GM19193 (cell line): Measurements from ENCODE around the gene TNIP1.

Experiments used
- POLR2A ChIP-seq: IDR thresholded peaks from 4 replicates; pipeline ENCODE4 v1.6.1; 2011; ENCODE audit not compliant: insufficient read depth, insufficient read length; ENCODE audit errors: extremely low read depth

Gene TNIP1

DNA sequence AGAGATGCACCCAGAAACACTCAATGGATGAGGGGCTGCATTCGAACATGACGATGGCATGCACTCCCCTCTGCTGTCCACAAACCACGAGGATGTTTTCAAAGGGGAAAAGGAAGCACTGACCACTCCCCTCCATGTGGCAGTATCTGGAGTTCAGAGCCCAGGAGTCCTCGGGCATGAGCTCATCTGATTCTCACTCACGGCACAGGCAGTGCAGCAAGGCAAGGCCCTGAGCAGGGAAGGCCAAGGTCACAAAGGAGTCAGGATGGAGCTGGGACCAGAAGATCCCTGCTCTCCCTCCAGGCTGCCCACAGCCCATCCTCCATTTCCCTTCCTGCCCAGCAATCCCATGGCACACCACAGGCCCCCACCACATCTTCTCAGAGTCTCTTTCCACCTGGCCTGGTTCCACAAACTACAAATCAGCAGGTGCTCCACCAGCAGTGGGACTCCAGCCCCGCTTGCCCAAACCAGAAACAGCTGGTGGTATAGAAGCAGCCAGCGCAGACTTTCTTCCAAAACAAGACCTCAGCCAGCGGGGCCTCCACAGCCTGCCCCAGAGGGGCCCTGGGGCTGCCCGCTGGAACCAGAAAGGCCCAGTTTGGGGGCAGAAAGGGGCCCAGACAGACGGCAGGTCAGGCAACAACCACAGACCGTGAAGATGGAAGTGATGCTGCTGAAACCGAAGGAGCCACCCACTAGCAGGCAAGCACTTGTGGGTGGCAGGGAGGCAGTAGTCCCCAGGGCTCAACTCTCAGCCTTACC, 12.2 kb downstream of the TNIP1 start:
- peak; percentile 36 for TF ChIP-seq POLR2A

DNA sequence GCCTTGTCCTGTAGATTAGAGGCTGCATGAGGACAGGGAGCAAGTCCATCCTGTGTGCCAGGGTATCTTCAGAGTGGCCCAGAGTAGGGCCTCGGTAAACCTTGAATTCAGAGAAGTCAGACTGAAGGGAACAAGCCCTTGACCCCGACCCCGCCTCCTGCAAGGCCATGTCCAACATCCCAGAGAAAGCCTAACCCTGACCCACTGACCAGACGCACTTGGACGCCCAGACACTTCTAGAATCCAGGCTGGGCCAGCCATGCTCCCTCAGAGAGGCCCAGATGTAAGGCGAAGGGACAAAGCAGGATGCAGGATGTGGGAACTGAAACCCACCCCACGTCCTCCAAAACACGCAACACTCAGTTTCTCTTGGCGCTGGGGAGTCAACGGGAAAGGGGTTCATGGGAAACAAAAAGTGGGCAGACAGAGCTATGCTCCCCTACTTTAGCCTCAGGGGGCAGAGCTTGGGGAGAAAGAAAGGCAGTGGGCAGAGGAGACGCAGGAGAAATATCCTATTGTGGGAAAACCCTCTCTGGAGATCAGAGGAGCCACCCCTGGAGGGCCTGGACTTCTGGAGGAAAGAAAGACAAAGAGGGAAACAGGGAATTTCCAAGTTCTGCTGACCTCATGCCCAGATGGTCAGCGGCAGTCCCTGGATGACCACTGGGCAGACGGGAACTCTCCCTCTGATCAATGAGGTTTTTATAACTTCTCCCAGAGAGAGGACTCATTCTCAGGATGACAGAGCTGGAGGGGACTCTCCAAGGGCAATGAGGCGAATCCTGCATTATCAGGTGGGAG, 13.0 kb downstream of the TNIP1 start:
- TF ChIP-seq POLR2A, result no peak

DNA sequence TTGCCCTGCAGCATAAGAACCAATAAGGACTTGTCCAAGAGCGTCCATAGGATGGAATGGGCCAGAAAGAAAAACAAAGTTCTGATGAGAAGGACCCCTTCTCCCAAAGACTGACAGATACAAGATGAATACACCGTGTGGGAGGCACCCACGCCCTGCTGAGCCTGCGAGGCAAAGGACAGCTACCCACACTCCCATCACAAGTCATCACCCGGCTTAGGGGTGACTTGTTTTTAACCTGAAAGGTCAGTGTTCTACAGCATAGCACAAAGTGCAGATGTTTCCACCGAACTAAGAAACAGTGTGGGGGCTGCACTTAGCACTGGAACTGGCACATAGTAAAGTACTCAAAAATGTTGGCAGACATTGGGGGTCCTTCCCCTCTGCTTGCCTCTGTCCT, 13.9 kb downstream of the TNIP1 start:
- TF ChIP-seq POLR2A, result no peak

DNA sequence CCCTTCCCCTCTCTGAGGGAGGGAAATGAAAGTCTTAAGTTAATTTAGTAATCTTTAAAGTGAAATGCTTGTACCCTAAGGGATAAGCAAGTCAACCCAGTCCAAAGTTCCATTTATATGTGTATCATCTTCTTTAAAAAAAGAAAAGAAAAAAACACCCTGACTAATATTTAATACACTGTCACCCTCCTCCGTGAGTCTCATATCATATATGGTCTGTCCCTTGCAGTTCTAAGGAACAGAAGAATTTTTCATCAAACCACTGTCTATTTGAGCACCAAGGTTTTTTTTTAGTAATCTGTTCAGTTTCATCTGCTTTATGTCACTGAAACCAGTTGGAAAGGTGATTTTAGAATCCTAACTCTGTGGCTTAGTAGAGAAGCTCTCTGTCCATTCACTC, 15.2 kb downstream of the TNIP1 start:
- no peak for TF ChIP-seq POLR2A

DNA sequence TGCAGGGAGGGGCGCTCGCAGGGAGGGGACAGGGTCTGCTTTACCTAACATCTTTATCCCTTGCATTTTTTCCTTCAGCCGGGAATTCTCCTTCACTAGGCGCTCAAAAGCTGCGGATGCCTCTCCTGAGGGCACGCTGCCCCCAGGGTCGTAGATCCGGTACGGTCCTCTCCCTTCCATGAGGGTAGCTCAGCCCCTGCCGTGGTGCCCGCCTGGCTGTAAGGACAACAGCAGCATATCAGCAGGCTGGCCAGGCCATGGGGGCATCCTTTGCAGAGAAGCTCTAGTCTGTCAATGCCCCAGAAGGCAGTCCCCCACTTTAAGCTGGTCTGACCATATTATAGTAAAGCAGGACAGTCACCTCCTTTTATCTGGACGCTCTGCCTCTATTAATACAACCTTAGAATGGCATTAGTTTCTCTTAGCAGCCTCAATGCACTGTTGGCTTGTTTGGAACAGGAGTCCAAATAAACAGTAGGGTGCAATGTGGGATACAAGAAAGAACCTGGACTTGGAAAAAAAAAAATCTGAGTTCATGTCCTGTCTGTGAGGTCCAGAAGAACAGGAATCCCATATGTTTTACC, 15.8 kb downstream of the TNIP1 start:
- TF ChIP-seq POLR2A, result no peak

DNA sequence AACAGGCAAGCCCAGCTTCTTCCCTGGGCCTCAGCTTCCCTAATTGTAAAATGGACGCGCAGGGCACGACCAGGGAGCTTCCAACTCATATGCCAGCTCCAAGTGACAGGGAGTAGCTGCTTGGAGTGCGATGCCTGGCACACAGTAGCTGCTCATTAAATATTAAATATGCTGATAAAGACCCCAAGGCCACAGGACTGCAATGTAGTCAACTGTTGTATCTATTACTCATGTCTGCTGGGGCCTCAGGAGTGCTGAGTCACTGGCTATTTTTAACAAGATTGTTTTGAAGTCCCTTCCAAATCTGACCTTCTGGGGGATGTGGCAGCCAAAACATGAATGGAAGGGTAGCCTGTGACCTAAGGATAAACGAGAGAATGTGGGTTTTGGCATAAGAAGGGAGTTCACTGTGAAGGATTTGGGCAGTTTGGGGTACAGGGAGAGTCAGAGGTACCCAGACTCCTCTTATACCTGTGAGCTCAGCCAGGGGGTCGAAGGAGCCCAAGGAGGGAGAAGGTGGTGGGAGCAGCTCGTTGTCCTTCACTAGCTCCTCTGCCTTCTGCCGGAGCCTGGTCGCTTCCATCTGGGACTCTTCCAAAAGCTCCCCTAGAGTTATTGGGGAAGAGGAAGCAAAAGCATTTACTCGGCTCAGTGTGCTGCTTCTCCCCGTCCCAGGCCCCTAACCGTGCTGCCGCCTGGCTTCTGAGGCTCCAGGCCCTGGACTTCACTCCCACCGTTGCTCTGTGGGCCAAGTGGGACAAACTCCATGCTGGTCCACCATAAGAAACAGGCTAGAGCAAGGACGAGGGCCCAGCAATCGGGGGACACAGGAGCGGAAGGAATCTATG, 17.5 kb downstream of the TNIP1 start:
- TF ChIP-seq POLR2A, result no peak

DNA sequence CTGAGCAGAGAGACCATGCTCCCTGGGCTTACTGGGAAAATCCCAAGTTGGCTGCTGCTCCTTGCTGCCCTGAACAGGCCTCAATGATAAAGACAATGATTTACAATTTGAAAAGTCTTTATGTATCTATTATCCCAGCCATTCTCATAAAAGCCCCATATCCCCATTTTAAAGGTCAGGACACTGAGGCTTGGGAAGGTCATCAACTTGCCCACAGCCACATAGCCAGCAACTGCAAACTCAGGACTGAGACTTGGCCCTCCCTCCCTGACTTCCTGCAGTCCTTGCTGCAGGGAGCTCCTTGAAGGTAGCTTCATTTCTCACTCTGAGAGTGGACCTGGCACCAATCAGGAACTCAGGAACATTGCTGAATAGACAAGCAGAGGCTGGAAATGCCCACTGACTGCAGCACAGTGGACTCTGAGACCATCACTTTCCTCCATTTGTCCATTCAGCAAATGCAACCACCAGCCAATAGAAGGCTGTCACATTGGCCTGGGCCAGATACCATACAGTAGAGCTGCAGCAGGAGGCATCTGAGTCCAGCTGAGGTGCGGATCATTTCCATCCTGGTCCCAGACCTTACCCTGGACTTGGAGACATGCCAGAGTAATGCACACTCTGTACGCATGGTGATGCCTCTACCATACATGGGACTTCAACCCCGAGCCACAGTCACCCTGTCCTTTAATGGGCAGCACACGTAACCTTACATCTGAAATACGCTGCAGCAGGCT, 18.3 kb downstream of the TNIP1 start:
- no peak for TF ChIP-seq POLR2A

DNA sequence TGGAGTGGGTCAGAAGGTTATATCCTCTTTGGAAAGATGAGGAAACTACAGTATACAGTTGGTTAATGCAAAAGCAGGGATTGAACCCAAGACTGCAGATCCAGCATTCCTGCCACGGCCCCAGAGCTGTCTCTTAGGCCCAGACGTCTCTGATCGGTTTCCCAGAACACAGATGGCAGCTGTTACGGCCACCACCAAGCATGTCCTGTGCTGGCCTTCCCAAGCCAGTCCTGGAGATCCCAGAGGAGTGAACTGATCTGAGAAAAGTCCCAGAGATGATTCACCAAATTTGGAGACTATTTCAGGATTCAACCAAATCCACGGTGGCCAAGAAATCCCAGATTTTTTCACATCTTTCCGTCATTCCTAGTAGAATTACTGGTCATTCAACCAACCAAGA, 20.1 kb downstream of the TNIP1 start:
- no peak for TF ChIP-seq POLR2A

DNA sequence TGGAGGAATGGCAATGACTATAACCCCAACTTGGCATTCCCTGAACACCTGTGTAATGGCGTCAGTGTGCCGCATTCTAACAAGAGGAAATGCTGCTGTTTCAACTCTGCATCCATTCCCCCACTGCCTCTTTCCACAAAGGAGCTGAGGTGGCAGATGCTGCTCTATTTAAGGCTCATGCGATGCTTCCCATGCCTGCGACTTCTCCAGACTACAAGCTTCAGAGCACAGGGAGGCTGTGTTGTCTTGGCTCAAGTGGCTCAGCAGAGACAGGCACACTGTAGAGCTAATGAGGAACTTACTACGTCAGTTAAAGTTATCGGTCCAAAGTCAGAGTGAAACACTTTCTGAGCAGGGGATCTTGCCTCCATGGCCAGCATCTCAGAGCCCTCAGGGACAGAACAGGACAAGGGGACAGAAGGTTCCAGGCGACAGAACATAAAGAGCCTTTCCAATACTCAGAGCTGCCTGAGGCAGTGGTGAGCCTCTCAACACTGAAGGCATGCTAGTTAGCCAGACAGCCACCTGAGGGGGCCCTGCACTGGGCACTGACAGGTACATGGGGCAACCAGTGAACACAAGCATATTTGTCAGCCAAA, 21.8 kb downstream of the TNIP1 start:
- TF ChIP-seq POLR2A, result no peak

DNA sequence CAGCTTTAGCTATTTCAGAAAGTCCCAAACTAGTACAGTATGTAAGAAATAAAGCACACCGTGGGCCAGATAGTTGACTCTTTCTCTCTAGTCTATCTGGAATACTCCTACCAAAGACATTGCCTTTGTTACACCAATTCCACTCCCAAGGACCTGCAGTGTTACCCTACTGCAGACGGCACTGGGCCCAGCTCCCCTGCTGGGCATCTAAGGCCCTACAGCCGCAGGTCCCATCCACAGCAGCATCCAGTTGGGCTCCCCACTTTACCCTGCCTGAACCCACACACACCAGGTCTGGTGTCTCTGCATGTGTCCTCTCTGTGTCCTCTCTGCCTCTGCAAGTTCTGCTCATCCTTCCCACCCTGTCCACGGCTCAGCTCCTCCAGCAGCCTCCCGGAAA, 22.5 kb downstream of the TNIP1 start:
- no peak for TF ChIP-seq POLR2A

DNA sequence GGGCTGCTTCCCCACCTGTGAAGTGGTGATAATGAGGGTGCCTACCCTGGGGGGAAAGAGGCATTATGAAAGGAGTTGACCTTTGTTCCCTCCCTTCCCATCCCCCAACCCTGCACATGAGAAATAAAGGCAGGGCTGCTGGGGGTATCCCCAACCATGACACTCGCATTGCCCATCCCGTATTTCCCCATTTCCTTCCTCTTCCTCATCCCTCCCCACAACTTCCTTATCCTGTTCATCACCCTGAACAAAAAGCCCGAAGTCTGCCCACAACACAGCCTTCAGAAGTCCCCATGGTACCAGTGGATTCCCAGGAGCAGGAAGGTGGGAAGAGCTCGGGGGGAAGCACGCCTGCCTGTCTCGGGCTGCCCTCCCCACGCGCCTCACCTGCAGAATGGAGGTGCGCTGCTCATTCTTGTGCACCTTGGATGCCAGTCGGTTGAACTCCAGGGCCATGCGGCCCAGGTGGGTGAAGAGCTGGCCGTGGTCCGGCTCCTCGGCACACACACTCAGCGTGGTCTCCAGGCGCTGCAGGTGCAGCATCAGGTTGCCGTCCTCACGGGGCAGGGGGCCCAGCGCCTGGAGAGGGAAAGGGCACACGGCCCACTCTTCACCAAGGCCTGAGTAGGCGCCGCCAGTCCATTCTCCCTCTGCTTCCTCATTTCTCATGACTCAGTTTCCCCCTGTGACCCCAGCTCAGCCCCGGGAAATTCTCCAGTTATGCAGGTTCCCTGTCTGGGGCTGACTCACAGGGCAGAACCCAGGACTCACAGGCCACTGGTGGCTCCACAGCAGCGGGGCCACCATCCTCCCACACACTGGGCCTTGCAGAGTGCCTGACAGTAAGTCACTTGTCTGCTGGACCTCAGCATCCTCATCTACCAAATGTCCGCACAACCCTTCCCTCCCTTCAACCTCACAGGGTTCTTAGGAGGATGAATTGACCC, 24.2 kb downstream of the TNIP1 start:
- no peak for TF ChIP-seq POLR2A

DNA sequence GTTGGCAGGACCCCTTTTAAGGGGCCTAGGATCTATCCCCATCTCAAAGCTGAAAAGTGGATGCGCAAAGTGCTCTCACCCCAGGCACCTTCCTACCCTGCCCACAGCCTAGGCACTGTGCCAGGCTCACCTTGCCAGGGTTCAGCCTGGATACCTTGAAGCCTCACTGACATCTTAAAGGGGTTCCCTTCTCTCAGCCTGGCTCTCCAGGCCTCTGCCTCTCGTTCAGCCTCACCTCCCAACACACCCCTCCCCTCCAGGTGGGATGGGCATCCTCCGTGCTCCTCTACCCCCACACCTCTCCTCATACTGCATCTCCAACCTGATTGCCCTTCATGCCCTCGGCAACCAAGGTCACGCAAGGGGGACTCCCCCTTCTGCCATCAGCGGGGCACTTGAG, 25.5 kb downstream of the TNIP1 start:
- TF ChIP-seq POLR2A, result no peak

DNA sequence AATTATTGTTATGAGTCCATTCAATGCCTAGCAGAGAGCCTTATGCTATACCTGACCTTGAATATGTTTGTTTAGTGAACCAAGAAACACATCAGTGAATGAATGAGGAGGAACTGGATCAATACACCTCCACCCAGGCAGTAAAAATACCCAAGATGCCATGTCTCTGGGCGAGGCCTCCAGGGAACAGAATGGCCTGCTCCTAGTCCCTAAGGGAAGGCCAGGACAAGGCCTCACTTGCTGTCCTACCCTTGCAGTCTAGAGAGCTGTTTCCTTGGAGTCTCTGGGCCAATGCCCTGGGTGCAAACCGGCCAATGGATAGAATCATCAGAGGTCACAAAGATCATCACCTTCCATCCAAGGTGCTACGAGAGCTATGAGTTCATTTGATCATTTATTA, 26.1 kb downstream of the TNIP1 start:
- no peak for TF ChIP-seq POLR2A

DNA sequence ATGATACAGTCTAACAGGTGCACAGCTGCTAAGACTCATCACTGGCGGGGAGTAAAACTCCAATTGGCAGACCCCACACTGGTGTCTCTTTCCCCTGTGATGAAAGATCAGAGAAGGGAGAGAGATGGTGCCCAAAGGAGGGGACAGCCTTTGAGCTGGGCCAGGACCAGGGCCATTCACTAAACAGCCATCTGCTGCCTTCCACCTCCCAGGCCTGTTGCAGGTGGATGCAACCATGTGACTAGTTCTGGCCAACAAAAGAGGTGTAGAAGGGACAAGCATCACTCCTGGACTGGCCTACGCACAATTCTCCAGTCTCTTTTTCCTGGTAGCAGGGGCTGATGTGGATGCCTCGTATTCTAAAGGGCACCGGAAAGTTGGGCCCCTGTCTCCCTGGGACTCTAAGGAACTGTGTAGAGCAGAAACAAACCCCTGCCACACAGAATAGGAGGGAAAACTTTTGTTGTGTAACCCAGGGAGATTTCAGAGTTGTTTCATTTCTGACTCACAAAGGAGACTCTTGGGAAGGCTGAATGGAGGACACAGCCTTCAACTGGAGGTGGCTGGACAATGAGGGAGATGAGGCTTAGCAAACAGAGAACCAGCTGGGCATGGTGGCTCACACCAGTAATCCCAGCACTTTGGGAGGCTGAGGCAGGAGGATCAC, 26.9 kb downstream of the TNIP1 start:
- TF ChIP-seq POLR2A, result no peak
